GM10847 (cell line): Measurements from ENCODE around the gene SPATA6L.

Experiments
- POLR2A ChIP-seq: IDR thresholded peaks from 2 replicates; pipeline ENCODE4 v1.6.1; 2011; ENCODE audit not compliant: insufficient read length; ENCODE audit errors: extremely low read depth

SPATA6L gene

DNA sequence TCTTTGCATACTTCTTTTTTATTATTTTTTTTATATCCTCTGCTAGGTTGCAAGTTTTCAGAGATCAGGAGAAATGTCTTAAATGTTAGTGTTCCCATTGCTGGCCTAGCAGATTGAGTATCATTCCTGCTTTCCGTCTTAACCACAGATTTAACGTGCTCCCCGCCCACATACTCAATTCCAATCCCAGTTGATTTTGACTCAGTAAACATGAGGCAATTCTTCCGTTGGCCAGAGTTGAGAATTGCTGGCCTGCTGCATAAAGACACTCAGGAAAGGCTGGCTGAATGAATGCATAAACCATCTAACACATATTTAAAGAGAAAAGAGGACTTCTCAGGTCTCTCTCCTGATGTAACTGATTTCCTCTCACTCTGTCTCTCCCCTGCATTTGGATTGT is 51.0 kb downstream of the SPATA6L start:
- no peak for TF ChIP-seq POLR2A

DNA sequence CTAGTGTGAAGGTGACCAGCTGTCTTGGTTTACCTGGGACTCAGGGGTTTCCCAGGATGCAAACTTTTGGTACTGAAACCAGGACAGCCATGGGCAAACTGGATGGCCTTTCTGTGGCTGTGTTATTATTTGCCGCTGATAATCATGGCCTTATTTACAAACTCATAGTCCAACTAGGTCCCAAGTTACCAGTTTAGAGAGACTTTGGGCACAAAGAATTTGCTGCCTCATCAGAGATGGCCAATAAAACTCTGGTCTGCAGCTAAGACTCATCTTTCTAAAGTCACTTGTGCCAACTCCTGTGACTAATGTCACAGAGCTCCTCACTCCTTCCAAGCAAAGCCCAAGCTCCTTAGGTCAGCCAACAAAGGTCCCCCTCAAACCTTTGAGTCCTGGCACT is 51.7 kb downstream of the SPATA6L start:
- TF ChIP-seq POLR2A, result no peak

DNA sequence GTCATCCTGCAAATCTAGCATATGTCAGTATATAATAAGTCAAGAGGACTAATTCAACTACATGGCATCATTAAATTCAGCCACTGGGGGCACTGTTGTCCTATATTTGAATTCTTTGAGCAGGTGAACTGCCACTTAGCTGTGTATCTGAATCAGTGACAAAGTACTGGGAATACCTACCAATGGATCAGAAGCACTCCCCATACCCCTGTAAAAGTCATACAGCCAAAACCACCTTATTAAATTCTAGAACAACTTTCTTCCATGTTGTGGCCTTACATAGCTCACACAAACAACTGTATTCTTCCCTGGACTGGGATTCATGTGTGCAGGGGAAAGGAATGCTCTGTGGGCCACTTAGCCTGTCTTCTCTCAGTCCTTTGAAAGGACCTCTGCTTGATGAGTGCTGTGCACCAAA is 61.6 kb downstream of the SPATA6L start:
- no peak for TF ChIP-seq POLR2A

DNA sequence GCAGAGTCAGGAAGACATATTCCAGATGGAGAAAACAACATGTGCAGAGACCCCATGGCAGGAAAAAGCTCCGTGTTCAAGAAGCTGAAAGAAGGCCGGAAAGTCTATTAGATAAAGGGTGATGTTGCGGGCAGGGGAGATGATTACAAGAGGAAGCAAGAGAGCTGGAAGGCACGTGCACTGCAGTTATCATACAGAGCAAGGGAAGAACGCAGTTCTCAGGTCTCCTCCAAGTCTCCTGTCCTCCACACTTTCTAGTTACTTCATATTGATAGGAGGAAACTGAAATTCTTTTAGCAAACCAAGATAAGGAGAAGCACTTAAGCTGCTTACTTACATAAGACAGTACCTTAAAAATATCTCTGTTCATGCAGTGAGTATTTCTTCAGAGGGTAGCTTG is 62.5 kb downstream of the SPATA6L start:
- no peak for TF ChIP-seq POLR2A

DNA sequence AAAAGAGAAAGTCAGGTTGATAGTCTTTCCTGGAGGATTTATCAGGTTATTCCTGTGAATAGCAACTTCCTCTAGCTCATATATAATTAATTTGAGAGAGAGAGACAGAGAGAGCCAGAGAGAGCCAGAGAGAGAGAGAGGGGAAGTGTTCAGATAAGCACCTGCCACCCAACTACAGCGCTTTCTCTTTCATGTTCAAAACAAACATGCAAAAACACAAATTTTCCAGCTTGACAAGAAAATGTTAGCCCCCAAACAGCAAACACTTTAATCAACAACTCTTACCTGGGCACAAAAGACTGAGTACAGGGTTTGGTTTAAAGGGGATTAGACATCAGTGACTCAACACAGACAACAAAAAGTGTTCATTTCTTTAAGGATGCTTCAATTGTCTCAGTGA is 65.9 kb downstream of the SPATA6L start:
- TF ChIP-seq POLR2A, result no peak

DNA sequence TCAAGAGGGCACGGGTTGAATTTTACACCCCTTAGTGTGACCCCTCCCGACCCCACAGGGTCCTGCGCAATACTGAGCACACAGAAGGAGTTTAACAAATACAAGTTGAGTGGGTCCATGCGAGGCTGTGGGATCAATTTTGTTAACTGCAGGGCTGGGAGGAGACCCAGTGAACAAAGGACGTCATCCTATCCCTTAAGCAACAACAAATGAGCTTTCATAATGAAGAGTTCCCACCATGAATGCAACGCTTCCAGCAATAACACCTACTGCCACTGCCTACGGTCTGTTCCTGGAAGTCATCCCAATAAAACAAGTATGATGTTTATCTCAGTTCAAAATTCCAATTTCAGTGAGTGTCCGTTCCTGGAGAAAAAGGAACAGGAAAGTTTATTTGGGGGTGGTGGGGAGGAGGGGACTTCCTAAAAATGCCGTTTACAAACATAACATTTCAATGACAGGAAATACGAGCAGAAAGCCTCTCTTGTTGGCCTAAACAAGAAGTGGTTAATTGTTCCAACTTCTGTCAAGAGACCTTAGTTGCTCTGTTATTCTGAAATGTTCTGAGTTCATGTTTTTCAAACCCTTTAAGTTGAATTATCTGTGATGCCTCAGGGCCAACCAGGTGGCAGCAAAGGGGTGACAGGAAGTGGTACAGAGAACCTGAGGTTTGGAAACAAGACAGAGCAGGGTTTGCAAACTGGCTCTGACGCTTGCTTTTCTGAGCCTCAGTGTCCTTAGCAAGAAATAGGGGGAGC is 69.9 kb downstream of the SPATA6L start:
- TF ChIP-seq POLR2A, result no peak

DNA sequence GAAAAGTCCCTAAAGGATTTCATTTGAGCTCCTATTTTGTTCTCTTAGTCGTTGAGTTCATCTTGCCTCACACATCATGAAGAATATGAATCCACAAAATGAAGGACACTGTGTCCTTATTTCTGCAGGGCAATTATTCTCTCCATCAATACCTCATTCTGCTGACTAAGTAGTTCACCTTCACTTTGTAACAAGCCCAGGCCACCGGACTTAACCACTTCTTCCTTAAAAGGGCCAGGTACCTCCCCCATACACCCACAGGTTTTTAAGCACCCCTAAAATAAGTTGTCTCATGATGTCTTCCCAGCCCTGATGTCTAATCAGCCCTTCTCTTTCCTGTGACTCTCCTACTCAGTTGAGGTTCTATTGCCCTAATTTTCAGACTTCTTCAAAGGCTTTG is 71.3 kb downstream of the SPATA6L start:
- TF ChIP-seq POLR2A, result no peak

DNA sequence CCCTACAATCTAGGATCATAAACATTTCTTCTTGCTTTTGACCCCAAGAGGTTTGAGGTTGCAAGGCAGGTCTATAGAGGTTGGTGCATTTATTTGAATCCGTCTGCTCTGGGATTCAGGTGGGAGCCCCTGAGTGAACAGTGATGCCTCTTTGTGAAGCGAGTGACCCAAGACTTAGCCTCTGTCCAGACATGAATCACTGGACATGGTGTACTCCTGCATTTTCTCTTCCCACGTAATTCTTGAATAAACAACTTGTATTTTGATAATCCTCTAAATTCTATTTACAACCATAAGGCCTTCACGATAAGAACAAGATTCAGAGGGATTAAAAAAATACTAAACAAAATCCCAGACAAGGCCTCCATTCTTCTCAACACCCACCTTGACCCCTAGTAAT is 71.7 kb downstream of the SPATA6L start:
- TF ChIP-seq POLR2A, result no peak

DNA sequence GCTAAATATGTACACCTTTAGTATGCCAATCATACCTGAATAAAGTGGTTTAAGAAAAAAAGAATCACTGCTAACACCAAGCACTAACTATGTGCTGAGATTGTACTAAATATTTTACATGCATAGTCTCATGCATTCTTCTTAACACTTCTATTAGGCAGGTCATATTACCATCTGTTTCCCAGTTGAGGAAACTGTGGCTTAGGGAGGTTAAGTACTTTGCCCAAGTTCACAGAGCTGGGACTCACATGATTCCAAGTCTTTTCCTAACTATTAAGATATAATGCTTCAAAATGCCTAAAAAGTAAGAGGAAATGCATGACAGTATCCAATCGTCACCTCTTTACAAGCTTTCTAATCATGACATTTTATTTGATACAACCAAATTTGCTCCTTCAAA is 73.4 kb downstream of the SPATA6L start:
- TF ChIP-seq POLR2A, result no peak

DNA sequence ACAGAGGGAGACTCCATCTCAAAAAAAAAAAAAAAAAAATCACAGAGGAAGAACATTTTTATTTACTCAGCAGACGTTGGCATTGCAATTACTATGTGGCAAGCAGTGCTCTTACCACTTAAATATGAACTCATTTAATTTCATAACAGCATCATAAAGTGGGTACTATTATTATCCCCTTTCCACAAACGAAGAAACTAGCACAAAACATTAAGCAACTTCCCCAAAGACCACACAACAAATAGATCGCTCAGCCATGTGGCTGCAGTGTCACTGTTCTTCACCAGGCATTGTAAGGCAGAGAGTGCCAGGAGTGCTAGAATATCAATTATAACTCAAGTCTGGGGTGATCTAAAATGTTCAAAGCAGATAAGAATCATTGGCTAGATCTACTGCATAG is 74.0 kb downstream of the SPATA6L start:
- no peak for TF ChIP-seq POLR2A

DNA sequence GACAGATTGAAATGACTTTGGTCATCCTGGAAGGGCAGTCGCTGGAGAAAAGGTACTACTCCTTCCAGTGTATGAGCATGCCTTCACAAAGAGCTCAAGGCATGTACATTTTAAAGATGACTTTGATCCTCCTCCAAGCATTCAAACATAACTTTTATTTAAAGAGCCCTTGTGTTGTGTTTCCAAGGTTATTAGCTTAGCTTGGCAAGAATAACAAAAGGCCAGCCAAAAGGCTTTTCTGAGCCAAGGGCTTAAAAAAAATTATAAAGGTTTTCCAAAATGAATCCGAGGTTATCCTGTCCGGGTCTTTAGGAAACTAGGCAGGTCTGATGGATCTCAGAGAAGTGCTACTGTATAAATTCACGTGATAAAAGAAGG is 75.2 kb downstream of the SPATA6L start:
- no peak for TF ChIP-seq POLR2A

DNA sequence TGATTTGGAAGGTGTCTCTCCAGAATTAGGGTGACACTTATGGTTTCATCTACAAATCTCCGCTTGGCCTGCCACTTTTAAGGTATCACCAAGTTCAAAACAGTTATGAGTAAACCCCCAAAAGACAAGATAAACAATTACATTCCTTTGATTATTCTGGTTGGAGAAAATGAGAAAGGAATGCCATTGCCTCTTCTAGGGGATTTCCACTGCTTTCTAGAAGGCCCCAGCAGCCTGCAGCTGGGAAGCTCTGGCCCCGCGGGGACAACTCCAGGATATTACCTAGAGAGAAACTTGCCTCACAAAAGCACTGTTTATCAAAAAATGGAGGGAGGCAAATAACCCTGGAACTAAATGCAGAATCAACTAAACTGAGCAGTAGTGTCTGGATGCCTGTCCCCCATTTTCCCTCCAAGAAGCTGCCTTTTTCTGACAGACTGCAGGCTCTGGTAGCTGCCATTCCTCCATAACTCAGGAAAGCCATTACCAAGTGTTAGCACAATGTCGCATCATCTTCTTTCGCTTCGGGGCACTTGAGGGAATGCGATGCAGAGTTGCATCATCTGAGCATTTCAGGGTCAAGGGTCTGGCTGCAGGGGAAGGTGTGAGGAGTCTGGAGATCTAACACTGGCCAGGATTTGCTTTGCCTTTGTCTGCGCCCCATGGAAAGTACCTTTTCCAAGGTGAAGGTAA is 75.7 kb downstream of the SPATA6L start:
- no peak for TF ChIP-seq POLR2A

DNA sequence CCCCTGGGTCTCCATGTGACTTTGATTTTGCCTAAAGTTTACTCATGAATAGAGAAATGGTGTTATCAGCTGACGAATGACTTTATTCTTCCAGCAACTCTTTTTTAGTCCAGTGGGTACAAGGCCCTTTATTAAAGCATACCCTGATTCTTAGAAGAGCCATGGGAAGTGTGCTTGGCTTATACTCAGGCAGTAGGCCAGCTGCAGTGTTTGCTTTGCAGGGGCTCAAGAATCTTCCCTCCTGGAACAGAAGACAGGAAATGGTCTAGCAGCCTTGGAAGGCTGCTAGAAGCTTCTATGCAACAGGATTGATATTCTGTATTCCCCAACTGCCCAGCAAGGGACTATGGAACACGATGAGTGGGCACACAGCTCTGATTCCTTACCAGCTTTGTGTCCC is 77.6 kb downstream of the SPATA6L start:
- TF ChIP-seq POLR2A, result no peak

DNA sequence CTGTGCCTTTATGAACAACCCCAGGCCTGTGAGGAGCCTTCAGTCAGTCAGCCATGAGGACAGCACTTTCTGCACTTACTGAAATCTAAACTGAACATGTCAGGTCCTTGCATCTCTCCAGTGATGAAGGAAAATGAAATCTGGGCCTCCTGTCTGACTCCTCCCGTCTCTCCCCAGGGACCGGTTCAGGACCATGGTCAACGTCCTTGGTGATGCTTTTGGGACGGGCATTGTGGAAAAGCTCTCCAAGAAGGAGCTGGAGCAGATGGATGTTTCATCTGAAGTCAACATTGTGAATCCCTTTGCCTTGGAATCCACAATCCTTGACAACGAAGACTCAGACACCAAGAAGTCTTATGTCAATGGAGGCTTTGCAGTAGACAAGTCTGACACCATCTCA is 81.1 kb downstream of the SPATA6L start:
- TF ChIP-seq POLR2A, result no peak

DNA sequence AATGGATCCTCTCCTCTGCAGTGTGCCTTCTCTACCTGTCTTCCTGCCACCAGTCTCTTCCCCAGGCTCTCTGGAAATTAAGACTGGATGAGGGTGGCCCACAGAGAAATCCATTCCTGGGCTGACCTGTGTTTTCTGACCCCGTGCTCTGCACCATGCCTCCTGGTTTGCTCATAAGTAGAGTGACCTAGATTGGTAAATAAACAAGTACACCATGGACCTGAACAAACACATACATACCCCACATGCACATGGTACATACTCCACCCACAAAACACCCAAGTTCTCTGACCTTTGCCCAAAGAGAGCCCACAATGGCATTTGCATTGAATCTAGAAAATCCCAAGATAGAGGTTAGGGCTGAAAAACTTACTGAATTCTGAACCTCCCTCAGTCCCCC is 81.6 kb downstream of the SPATA6L start:
- no peak for TF ChIP-seq POLR2A

DNA sequence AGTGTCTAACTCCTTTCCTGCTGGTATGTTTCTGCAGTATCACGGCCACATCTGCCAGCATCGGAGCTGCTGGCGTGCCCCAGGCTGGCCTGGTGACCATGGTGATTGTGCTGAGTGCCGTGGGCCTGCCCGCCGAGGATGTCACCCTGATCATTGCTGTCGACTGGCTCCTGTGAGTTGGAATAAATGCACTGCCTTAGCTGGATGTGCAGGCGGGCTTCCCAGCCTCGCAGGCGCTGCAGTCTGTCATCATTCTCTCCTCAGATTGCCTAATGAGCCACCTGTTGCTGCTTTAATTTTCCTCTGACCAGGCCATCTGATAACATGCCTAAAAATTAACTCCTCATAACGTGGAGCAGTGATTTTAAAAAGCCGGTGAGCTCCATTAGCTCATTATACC is 83.3 kb downstream of the SPATA6L start:
- no peak for TF ChIP-seq POLR2A
